Amniotic epithelial cell (primary cell): Measurements from ENCODE around the gene CBX6.
"Not testable (repeated sequence)": the region's sequence is repeated elsewhere in the genome, so short reads cannot be mapped to it uniquely, and the experiment has no call there.

Experiments used
- DNase-seq: peaks from one replicate; pipeline ENCODE4 v3.0.0-alpha.2; 2010; ENCODE audit warnings: low read depth

Gene CBX6

GRCh38 chr22:38872172-38872830, at the start of gene CBX6:
TSS of gene CBX6 (minus strand) at chr22:38872216. CDS start at chr22:38872190, 26 bp downstream.
- DNase-seq, result peak; percentile 88

GRCh38 chr22:38921806-38922205, 49.8 kb upstream of the CBX6 start:
- no peak for DNase-seq

GRCh38 chr22:38921120-38921519, 49.1 kb upstream of the CBX6 start:
- DNase-seq, result no peak

GRCh38 chr22:38919631-38920190, 47.7 kb upstream of the CBX6 start:
- no peak for DNase-seq

- no peak for DNase-seq
These were observed 39.4 kb upstream of the CBX6 start for GRCh38 chr22:38911434-38911833.

GRCh38 chr22:38907767-38908166, 35.8 kb upstream of the CBX6 start:
- no peak for DNase-seq

- no peak for DNase-seq
These were observed 34.0 kb upstream of the CBX6 start for GRCh38 chr22:38906052-38906451.

GRCh38 chr22:38904052-38904617, 32.1 kb upstream of the CBX6 start:
- not testable (repeated sequence) for DNase-seq

GRCh38 chr22:38901111-38901641, 29.2 kb upstream of the CBX6 start:
- peak; percentile 81 for DNase-seq

- DNase-seq, result no peak
These were observed 28.7 kb upstream of the CBX6 start for GRCh38 chr22:38900677-38901076.

- no peak for DNase-seq
These were observed 19.2 kb upstream of the CBX6 start for GRCh38 chr22:38891256-38891655.

- DNase-seq, result no peak
These were observed 18.4 kb upstream of the CBX6 start for GRCh38 chr22:38890377-38890776.

- no peak for DNase-seq
These were observed 14.3 kb upstream of the CBX6 start for GRCh38 chr22:38886333-38886732.

- DNase-seq, result no peak
These were observed 11.1 kb upstream of the CBX6 start for GRCh38 chr22:38882972-38883622.

- peak; percentile 26 for DNase-seq
These were observed 10.2 kb upstream of the CBX6 start for GRCh38 chr22:38881997-38882879.

GRCh38 chr22:38881464-38881871, 9.5 kb upstream of the CBX6 start:
- peak; percentile 21 for DNase-seq

- DNase-seq, result no peak
These were observed 7.9 kb upstream of the CBX6 start for GRCh38 chr22:38879961-38880360.

- no peak for DNase-seq
These were observed 7.2 kb upstream of the CBX6 start for GRCh38 chr22:38879108-38879729.

GRCh38 chr22:38878001-38878400, 6.0 kb upstream of the CBX6 start:
- no peak for DNase-seq

GRCh38 chr22:38874529-38875222, 2.7 kb upstream of the CBX6 start:
- DNase-seq, result no peak
